Activated T-cell treated with anti-CD3 and anti-CD28 coated beads for 48 hours (primary cell): Measurements from ENCODE around the gene CYB561D1.
A peak's percentile ranks its signal among the peaks of the same experiment; 100 is the strongest.

Experiments
- DNase-seq: peaks from one replicate; pipeline ENCODE4 v3.0.0-alpha.2; 2020; ENCODE audit warnings: low read depth

CYB561D1 gene

DNA sequence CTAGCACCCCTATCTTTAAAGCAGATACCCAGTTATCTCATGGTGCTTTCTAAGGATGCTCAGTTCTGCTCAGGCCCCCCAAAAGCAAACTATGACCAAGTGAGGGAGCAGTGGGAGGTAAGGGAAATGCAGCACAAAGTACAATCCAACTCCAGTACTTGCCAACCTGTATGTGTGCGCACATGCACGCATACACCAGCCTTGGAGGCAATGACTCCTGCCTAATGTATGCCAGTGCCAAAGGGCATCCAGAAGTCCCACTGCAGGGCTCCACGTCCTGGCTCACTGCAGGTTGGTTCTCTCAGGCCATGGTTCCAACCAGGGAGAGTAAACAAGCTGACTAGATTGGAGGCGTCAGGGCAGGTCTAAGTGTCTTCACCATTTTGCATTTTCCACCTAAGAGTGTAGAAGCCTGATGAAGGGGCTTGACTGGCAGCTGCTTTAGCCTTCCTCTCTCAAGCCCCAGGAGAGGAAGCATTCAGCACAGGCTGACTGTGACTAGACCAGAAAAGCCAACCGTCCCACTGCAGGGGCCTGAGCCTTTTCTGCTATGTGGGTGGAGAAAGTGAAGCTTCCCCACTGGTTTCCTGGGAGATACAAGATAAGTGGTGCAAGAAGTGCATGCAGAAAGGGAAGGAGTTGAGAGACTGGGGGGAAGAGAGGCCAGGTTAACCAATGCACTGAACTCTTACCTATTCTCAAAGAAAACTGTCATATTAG, 7.9 kb downstream of the CYB561D1 start:
- no peak for DNase-seq

DNA sequence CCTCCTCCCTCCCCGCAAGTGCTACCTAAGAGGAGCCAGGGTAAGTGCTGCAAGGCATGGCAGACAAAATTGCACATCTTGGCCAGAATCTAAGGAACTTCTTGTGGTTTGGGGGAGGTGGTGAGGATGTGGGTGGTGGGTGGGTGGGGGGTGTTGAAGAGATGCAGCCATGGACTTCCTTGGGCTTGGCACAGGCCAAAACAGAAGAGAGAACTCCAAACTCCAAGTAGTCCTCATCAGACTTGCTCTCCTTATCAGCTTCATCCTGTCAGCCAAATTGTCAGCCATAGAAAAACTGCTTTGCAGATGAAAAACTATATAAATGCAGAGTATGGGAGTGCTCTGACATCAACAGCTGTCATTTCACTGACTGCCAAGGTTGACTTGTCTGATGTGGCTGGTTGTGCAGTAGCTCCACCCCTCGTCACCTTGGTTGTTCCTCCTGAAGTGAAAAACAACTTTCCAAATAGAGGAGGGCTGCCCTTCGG, 8.5 kb downstream of the CYB561D1 start:
- no peak for DNase-seq

DNA sequence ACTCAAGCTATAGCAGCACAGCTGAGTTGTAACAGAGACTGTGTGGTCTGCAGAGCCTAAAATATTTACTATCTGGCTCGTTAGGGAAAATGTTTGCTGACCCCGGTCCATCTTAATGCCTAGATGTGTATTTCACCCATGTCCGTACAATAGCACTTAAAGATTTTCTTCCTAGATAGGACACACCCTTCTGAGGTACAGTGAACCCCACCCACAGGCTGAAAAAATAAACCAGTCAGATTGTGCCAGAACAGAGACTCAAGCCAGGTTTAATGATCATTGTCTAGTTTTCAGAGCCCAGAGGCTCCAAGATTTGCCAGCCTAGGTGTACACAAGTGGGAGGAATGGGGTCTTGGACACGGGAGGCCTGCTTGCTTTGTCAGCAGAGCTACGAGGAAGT, 10.0 kb downstream of the CYB561D1 start:
- DNase-seq: no peak

DNA sequence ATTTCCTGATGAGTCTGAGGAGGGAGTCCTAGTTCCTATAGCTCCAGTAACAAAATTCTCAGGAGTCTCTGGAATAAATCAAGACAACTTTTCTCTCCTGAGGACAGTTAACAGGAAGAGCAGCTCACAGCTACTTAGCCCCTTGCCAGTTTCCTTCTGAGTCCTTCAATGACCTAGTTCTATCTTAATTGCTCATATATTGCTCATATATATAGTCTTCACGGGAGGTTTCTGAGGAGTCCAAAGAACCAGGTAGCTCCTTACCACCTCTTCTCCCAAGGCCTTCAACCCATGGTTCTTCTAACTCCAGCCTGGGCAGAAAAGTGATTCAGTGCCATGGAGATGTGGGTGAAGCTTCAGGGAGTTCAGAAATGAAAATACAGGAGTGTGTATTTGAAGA, 11.1 kb downstream of the CYB561D1 start:
- no peak for DNase-seq

DNA sequence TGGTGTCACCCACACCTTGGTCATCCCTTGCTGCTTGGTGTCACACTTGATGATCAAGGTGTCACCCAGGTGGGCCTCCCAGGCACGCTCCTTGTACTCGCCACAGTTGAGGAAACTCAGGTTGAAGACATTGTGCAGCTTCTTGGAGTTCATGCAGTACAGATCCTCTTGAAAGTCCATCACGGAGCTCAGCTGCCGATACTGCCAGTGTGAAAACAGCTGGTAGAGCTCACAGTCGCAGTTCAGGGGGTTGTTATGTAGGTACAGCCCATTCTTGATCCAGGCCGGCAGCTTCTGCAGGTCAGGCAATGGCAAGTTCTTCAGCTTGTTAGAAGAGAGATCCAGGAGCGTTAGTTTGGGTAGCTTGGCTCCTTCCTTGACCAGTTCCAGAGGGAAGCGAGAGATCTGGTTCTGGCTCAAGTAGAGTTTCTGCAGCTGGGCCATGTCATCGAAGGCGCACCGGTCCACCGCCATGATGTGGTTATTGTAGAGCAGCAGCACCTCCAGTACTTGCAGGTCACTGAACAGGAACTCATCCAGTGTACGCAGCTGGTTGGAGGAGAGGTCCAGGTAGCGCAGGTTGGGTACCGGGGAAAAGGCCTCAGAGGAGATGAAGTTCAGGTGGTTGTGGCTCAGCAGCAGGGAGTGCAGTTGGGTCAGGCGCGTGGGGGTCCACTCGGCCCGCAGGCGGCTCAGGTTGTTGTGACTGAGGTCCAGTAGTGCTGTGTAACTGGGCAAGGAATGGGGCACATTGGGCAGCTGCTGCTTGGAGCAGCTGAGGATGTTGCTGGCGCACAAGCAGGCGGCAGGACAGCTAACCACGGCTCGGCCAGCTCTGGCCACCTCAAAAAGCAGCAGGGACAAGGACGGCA, 14.3 kb downstream of the CYB561D1 start:
- no peak for DNase-seq

DNA sequence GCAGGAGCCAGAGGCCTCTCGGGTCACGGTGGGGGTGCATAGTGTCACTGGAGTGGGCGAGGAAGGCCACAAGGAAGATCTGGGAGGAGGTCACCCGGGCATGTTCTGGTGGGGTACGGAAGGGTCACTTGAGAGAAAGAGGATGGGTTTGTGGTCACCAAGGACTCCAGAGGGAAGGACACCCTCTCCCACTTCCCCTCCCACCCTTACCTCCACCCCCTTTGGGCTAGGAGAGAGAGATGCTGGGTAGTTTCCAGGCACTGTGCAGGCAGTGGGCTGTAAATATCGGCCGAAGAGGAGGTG, 14.9 kb downstream of the CYB561D1 start:
- DNase-seq: no peak

DNA sequence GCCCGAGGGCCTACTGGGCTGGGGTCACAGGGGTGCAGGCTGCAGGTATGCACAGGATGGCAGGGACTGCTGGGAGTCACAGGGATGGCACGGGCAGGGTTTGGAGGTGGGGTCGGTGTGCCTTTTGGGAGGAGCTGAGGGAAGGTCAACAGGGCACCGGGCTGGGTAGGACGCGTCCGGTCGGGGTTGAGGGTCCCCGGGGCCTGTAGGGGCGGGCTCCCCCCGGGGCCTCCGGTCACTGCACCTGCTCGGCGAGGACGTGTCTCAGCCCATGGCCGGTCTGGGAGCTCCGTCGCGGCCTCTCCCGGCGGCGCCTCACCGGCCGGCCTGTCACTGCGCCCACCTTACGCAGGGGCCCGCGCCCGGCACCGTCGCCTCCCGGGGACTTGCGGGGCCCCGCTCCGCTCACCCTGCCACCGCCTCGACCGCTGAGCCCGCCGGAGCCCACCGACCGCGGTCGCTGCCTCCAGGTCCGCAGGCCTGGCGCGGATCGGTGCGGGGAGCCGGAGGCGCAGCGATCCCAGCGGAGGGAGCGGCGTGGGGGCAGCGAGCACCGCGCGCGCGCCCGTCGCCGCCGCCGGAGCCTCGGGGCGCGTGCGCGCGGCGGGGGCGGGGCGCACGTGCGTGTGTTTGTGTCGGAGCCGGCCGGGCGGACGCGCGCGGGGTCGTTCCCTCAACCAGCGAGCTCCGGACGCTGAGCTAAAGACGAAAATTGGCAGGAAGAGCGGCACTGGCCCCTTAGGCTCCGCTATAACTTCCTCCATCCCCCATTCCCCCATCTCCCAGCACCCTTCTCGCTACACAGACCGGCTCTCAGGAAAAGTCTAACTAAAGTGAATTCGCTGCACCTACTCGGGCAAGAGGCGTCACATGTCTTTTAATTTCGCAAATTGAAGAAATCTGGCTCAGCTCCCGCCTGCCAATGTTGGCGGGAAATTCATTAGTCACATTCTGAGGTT, 15.6 kb downstream of the CYB561D1 start, which contains the start of gene AMIGO1:
Gene AMIGO1, minus strand, starts transcription at position 552 of the 959 bp plus-strand sequence. CDS start 815 bp downstream, outside the sequence.
- peak; percentile 62 for DNase-seq

DNA sequence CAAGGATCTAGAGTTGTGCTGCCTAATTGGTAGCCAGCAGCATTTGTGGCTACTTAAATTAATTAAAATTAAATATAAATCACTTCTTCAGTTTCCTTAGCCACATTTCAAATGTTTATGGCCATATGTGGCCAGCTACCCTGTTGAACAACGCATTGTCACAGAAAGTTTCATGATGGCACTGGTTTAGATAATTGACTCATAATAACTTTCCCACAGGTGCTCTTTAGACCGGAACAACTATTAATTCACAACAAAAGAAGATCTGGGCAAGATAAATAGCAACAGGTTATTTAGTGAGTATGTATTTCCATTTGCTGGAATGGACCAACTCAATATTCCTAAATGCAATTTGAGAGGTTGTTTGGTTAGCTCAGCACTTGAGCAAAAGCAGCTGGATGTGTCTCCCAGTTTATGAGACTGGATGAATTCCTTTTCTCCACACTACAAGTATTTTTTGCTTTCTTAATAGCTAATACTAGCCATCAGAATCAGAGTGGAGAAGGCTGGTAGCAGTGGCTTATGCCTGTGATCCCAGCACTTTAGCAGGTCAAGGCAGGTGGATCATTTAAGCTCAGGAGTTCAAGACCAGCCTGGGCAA, 19.3 kb downstream of the CYB561D1 start:
- DNase-seq: no peak

DNA sequence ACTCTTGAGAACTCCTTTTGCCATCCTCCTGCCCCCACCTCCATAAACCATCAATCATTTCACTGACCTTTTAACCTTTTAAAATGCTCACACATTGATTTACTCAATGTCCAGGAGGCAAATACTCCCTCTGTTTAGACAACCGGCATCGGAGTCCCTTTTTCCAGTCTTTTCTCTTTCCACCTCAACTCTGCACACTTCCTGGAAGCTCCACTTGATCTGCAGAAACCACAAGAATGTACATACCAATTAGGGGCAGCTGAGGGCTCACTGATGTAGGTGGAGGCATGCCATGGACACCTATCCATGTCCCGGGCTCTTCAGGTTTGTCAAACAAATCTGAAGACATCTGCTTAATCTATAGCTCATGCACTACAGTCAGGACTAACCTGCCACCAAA, 21.0 kb downstream of the CYB561D1 start:
- DNase-seq: no peak

DNA sequence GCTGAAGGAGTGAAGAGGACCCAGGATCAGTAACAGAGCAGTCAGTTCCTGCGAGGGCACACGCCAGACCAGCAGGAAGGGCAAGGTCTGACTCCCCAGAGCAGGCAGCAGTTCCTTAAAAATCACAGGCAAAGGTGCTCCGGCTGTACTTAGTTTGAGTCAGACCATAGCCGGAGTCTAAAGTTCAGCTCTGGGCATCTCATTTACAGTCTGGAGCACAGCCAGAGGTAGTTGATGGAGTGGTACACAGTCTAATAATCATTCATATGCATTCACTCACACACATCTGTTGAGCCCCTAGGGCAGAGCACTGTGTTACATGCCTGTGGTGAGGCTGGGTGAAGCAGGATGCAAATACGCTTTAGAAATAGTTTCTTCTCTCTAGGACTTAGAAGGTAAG, 23.0 kb downstream of the CYB561D1 start:
- DNase-seq: no peak

DNA sequence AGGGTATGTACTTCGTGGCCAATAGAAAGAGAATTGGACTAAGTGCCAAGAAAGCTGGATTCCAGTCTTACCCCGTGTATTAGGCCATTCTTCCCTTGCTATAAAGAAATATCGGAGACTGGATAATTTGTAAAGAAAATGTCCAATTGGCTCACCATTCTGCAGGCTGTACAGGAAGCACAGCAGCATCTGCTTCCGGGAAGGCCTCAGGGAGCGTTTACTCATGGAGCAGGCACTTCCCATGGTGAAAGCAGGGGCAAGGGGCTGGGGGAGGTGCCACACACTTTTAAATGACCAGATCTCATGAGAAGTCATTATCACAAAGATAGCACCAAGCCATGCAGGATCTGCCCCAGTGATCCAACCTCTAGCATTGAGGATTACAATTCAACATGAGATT, 23.4 kb downstream of the CYB561D1 start:
- no peak for DNase-seq

DNA sequence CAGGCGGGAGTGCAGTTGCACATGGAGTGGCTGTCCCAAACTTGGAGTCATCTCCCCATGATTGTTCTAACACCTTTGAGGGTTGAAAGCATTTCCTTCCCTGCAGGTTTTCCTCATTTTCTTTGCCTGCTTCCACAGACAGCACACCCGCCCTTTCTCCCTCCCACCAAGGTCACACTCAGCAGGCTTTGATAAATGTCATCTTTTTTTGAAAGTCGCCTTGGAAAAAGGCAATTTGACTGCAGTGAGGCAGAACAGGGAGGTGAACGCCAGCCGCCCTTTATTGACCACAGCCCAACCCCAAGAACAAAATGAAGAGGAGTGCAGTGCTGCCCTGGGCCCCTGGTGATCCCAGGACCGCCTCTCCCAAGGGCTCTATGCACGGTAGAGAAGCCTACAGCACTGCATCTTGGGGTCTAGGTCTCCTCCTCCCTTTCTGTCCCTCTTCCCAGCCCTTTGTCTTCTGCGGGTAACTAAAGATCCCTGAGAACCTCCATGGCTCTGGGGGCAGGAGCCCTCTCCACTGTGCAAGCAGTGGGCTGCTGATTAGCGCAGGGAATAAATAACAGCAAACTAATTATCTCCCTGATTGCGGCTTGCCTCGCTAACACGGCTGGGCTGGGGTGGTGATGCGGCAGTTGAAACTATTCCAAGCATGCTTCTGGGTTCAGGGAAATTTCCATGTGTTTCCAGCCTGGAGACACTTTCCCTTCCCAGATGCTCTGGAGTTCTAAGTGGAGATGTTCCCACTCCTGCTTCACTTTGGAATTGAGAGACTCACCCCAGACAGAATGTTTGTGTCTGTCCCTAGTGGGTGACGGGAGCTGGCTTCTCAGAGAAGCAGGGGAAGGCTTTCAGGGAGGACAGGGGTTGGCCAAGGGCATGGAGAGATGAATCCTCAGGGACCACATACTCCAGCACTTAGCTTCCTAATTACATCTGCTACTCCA, 27.4 kb downstream of the CYB561D1 start:
- DNase-seq: no peak

DNA sequence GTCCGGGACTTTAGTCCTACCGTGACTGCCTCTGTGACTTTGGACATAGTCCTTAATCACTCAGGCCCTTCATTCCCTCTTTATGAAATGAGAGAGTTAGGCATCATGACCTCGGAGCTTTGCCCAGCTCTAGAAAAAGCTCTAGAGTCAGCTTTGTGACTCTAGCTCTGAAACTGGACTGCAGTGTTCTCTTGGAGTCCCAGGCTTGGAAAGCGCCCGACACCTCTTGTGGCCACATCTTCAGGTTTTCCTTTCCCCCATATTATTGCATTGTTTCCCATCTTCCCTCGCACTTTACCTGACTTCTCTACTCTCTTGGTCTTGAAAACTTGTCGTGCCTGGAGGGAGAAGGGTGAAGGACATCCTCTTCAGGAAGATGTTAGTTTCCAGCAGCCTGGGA, 28.1 kb downstream of the CYB561D1 start:
- no peak for DNase-seq

DNA sequence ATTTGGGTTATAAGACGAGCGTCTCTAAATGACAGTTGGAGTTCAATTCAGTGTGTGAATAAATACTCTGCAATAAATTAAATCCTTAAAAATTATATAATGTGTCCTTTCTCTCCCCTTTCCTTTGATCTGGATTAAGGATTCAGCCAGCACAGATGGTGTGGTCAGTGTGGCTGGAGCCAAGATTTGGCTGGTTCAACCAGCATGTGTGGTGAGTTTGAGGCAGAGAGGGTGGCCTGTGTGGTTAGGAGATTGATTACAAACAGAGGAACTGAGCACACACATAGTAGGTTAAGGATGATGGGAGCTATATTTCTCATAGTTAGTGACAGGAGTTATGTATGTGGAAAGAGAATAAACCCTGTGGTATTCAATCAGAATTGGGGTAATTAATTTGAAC, 29.8 kb downstream of the CYB561D1 start:
- DNase-seq: no peak

DNA sequence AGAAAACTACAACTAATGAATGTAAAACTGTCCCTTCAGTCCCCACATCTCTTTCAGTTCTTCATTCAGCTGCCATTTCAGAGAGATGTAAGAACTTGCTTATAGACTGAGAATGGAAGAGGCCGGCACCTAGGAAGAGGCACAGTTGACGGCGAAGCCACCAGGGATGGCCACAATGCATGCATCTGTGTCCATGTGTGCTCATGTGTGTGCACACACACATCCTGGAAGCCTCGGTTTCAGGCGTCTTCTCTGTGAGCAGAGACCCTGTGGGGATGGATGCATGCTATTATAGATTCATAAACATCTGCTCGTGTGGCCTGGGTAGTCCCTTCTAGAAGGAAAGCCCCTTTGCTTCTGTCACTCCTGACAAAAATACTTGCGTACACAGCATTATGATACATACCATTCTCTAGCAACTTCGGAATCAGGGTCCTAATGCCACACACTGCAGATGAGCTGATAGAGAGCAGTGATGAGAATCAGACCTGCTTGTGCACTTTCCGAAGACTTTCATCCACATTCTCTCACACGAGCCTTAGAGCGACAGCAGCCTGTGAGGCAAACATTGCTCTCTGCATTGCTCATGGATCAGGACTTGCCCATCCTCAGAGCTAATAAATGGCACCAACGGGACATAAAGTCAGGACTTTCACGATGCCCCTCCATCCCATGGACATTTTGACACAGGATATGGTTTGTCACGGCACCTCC, 33.4 kb downstream of the CYB561D1 start:
- DNase-seq: no peak

DNA sequence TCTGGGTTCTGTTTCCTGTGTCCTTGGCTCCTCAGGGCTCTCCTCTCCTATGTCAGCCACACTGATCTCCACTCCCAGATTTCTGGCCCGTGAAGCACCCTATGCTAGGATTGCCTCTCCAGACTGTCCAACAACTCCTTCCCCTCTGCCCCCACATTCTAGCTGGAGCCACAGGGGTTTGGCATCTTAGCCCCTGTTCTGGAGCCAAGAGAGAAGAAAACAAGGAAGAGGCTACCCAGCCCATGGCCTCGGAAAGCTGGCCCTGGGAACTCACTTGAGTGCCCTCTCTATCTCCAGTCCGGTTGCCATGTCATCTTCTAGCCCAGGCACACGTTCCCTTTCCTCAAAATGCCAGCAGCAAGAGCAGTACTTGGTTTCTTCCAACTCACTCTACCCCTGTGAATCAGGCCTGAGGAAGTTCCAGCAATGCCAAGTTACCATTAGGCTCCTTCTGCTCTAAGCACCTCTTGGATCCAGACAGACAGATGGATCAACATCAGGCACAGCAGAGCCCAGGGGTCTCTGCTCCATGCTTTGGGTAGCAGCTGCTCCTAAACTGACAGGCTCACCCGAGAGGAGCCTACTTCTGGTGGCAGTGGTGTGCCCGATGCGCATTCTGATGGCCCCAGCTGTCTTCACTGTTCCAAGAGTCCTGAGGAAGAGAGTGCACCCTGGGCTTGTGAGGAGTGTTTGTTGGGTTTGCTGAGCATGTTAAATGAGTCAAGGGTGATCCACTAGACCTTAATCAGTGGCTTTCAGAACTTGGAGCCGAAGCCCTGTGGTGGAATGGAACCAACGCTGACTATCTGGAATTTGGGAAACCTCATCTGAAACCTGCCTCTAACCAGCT, 34.2 kb downstream of the CYB561D1 start:
- no peak for DNase-seq

DNA sequence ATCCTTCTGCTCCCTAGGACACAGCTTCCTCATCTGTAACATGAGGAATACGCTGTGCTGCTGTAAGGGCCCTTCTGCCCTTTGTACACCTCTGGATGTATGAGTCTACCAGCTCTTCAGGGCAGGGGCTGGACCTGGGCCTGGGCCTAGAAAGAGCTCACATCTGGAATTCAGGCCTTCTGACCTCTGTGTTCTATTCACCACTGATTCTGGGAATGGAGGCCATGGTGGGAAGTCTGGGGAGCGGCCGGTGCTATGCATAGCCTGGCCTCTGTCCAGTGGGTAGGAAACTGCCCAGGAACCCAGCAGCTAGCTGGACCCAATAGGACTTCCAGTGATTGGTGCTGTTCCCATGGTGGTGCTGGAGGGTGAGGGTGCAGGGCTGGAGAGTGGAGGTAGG, 34.8 kb downstream of the CYB561D1 start:
- no peak for DNase-seq

DNA sequence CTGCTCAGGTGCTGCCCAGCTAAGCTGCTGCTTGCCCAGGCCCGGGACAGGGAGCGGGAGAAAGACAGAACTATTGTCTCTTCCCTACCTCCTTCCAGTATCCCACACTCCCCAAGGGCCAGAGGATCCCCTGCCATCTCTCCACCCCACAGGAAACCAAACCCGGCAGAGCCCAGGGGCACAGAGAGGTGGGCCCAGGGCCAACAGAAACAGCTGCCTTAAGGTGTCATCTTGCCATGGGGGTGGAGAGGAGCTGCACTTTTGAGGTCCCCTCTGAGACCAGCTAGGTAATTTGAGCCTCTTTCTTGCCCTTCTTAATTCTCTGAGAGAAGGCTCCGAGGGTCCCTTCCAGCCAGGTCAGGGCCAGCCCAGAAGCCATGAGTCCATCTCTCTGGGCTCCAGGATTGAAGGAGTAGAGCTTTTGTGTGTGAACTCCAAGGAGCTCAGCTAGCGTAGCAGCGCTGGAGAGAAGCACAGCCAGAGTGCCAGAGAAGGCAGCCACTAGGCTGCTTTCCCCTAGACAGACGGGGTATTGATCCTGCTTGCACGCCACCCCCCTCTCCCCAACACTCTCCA, 36.1 kb downstream of the CYB561D1 start:
- no peak for DNase-seq
